Mucosa of descending colon (tissue), 3 donors: ENCODE results near the gene TKT. TPM values are rescaled to one million over a fixed set of nuclear protein-coding genes. Genes with fewer than 3 reads are reported as not detected.
"Not testable (repeated sequence)": the region's sequence is repeated elsewhere in the genome, so short reads cannot be mapped to it uniquely, and the experiment has no call there.

Experiments
- ATAC-seq: fragments of 200-7000 bp; cut with Tn5 transposase; one replicate; pipeline ENCODE4 v1.9.1; 2020; ENCODE audit warnings: mild to moderate bottlenecking, moderate library complexity
- DNase-seq, 3 donors: peaks; one replicate each; pipeline ENCODE4 v3.0.0-alpha.2; 2020
- H3K36me3 ChIP-seq: fragments of 200-600 bp; one replicate; pipeline ENCODE4 v1.8.0; 2021; ENCODE audit warnings: low read depth, mild to moderate bottlenecking
- H3K4me1 ChIP-seq: fragments of 200-600 bp; one replicate; pipeline ENCODE4 v1.8.0; 2021; ENCODE audit warnings: low read depth, mild to moderate bottlenecking
- H3K4me3 ChIP-seq: fragments of 200-600 bp; one replicate; pipeline ENCODE4 v1.8.0; 2021; ENCODE audit warnings: mild to moderate bottlenecking
- H3K9me3 ChIP-seq: fragments of 200-600 bp; one replicate; pipeline ENCODE4 v1.8.0; 2021; ENCODE audit warnings: mild to moderate bottlenecking
- intact Hi-C, 2 donors: fragments of 100-400 bp; cut with DNase I in 1 of 2; cut with micrococcal nuclease in 1 of 2; formaldehyde crosslinking; loops; one replicate each; pipeline versions ENCODE4 v1.11.0 to v1.11.1; 2022; cut with DNase I, micrococcal nuclease
- long read RNA-seq, 2 donors: library from polyadenylated mRNA; unstranded; transcript quantifications; one replicate each; pipeline ENCODE4 v2.0.0, GENCODE V29; 2019 to 2021
- total RNA-seq, 3 donors: library from RNA; stranded (reverse); fragmentation: NEBNext Ultra II Directional in 2 of 3; extraction: Animal tissue kit (Norgen Biotek cat#: 25700) in 2 of 3; gene quantifications; one replicate each; pipeline versions ENCODE4 v1.2.1 to v1.2.4, GENCODE V29; 2021 to 2023
- TF ChIP-seq, protein P1 (sequence below): fragments of 200-600 bp; IDR thresholded peaks from one replicate; pipeline ENCODE4 v1.8.0; 2022; ENCODE audit warnings: antibody characterized with exemption, mild to moderate bottlenecking
- donor health status: DM: no; HTN: no; CAD: no; lungs with moderate emphysema.
- donor health status: DM: no; HTN: no; CAD: no.
- donor health status: DM: no; HTN: yes; CAD: no.

TKT gene, protein sequence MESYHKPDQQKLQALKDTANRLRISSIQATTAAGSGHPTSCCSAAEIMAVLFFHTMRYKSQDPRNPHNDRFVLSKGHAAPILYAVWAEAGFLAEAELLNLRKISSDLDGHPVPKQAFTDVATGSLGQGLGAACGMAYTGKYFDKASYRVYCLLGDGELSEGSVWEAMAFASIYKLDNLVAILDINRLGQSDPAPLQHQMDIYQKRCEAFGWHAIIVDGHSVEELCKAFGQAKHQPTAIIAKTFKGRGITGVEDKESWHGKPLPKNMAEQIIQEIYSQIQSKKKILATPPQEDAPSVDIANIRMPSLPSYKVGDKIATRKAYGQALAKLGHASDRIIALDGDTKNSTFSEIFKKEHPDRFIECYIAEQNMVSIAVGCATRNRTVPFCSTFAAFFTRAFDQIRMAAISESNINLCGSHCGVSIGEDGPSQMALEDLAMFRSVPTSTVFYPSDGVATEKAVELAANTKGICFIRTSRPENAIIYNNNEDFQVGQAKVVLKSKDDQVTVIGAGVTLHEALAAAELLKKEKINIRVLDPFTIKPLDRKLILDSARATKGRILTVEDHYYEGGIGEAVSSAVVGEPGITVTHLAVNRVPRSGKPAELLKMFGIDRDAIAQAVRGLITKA
- 100 to 1,000 TPM; 180 to 260 (median 226) TPM for total RNA-seq
- long read RNA-seq, donor 1, transcript TKT-207 (8 exons, 1,972 nt) = minor isoform, 7 of 644 reads
- long read RNA-seq, donor 1, transcript TKT-208 (14 exons, 3,010 nt) = major isoform, 536 of 644 reads
- long read RNA-seq, donor 1, partial matches to known transcripts = 56 of 644 reads
- long read RNA-seq, donor 1, other reads (novel, unspliced or antisense) = 40 of 644 reads
- long read RNA-seq, donor 2, transcript TKT-208 (14 exons, 3,010 nt) = major isoform, 140 of 173 reads
- long read RNA-seq, donor 2, partial matches to known transcripts = 23 of 173 reads
- long read RNA-seq, donor 2, other reads (novel, unspliced or antisense) = 9 of 173 reads

DNA sequence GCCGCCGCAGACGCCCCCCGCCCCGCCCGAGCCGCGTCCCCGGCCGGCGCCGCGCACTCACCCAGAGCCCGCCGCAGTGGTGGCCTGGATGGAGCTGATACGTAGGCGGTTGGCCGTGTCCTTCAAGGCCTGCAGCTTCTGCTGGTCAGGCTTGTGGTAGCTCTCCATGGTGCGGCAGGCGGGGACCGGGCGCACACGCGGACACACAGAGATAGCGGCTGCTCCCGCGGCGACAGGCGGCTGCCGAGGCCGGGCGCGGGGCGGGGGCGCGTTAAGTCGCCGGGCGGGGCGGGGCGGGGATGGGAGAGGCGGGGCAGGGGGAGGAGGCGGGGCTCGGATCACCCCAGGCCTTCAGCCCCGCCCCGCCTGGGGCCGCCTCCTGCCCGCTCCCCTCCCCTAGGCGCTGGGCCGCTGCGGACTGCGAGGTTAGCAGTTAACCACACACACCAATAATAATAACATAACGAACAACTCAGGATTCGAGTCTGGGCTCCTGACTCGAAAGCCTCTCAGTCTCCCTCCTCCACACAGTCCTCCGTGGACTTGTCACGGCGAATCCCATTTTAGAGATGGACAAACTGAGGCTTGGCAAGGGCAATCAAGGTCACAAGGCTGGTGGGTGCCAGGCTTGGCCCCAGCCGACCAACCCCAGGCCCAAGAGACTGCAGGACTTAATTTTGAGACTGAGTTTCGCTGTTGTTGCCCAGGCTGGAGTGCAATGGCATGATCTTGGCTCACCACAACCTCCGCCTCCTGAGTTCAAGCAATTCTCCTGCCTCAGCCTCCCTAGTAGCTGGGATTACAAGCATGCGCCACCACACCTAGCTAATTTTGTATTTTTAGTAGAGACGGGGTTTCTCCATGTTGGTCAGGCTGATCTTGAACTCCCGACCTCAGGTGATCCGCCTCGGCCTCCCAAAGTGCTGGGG, at the start of gene TKT:
Gene TKT (minus strand): TSS at position 248 of the 929 bp plus-strand sequence. CDS start 80 bp downstream, at position 168.
- TF ChIP-seq, protein P1, sequence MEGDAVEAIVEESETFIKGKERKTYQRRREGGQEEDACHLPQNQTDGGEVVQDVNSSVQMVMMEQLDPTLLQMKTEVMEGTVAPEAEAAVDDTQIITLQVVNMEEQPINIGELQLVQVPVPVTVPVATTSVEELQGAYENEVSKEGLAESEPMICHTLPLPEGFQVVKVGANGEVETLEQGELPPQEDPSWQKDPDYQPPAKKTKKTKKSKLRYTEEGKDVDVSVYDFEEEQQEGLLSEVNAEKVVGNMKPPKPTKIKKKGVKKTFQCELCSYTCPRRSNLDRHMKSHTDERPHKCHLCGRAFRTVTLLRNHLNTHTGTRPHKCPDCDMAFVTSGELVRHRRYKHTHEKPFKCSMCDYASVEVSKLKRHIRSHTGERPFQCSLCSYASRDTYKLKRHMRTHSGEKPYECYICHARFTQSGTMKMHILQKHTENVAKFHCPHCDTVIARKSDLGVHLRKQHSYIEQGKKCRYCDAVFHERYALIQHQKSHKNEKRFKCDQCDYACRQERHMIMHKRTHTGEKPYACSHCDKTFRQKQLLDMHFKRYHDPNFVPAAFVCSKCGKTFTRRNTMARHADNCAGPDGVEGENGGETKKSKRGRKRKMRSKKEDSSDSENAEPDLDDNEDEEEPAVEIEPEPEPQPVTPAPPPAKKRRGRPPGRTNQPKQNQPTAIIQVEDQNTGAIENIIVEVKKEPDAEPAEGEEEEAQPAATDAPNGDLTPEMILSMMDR = no peak

GRCh38 chr3:53303957-53304356, 48.1 kb upstream of the TKT start:
- Histone ChIP-seq H3K4me3 (no peak overlapping the region), H3K9me3 (no peaks in the 10 kb centered on the region), H3K36me3 (peaks cover 5% of the 10 kb centered on the region), H3K4me1 (no peaks in the 10 kb centered on the region)
- ATAC-seq (no peak), DNase-seq (no peak)
- intact Hi-C loops = no loop called here
- TF ChIP-seq, protein P1 = no peak

More for the DNA sequence above, at the start of gene TKT:
- H3K36me3 ChIP-seq = no peaks in the 10 kb centered on the region
- peak; percentile 93 for DNase-seq
- ATAC-seq = peak; percentile 87
- peak within 1 kb of the TSS; percentile 78 for H3K4me3 ChIP-seq
- H3K4me1 ChIP-seq = peaks cover 22% of the 10 kb centered on the region
- H3K9me3 ChIP-seq = no peaks in the 10 kb centered on the region
- intact Hi-C loops = no loop called here

GRCh38 chr3:53303549-53303948, 47.7 kb upstream of the TKT start:
- ATAC-seq = no peak
- no peak for DNase-seq
- Histone ChIP-seq H3K4me3 (no peak overlapping the region), H3K36me3 (peaks cover 1% of the 10 kb centered on the region), H3K9me3 (no peaks in the 10 kb centered on the region), H3K4me1 (no peaks in the 10 kb centered on the region)
- intact Hi-C loops = no loop called here
- TF ChIP-seq, protein P1 = no peak

GRCh38 chr3:53300826-53301225, 45.0 kb upstream of the TKT start:
- TF ChIP-seq, protein P1 = no peak
- H3K36me3 ChIP-seq = no peaks in the 10 kb centered on the region
- no peak overlapping the region for H3K4me3 ChIP-seq
- ATAC-seq = no peak
- no peak for DNase-seq
- no peaks in the 10 kb centered on the region for H3K9me3 ChIP-seq
- no peaks in the 10 kb centered on the region for H3K4me1 ChIP-seq
- intact Hi-C loops = no loop called here

- H3K4me3 ChIP-seq, H3K9me3 ChIP-seq, H3K4me1 ChIP-seq, H3K36me3 ChIP-seq: not testable (repeated sequence)
- ATAC-seq = peak; percentile 93
- peak in 1 of 3 donors; percentile 13 for DNase-seq
- TF ChIP-seq, protein P1 = peak; percentile 80
- intact Hi-C loops = loop anchor here in 1 of 2 donors (5.0 kb wide), 1 partner anchor 413 kb away; no protein-coding TSS in a partner anchor
Measured at GRCh38 chr3:53299611-53300023, 43.8 kb upstream of the TKT start.
